Testis (tissue), 2 donors: ENCODE results near the gene DNMBP.

Experiments used
- CTCF ChIP-seq, 3 experiments: fragments of 450-650 bp in 2 of 3; fragments of 200-600 bp in 1 of 3; sonication (generic) in 1 of 3; IDR thresholded peaks; one replicate each; pipeline ENCODE4 v1.5.1; 2016 to 2019; ENCODE audit warnings: antibody characterized with exemption in 3 of 3, mild to moderate bottlenecking in 2 of 3, moderate library complexity in 1 of 3
- POLR2A ChIP-seq: fragments of 450-650 bp; IDR thresholded peaks from one replicate; pipeline ENCODE4 v1.6.1; 2017; ENCODE audit warnings: antibody characterized with exemption, mild to moderate bottlenecking, moderate library complexity

GRCh38 chr10:99860466-99860865 is 149.3 kb downstream of the DNMBP start:
- TF ChIP-seq CTCF (IDR thresholded peaks at IDR 0.05) (no peak), POLR2A (no peak)
